ENCODE data around the gene LIN7A.

Gene LIN7A

GRCh38 chr12:80763874-80764273 is 173.9 kb downstream of the LIN7A start:
- Histone ChIP-seq H3K27me3 (ENCODE audit: insufficient read depth, low read length, poor library complexity) (no peaks in the 10 kb centered on the region), H3K79me2 (ENCODE audit: insufficient read depth, low read length) (no peaks in the 10 kb centered on the region), H3K36me3 (ENCODE audit: insufficient read depth, low read length) (no peaks in the 10 kb centered on the region), H3K4me2 (ENCODE audit: insufficient read depth, low read length) (no peak overlapping the region), H3K4me1 (ENCODE audit: insufficient read depth, low read length) (no peaks in the 10 kb centered on the region), H3K9me3 (ENCODE audit: insufficient read depth, low read length, severe bottlenecking) (no peaks in the 10 kb centered on the region), H2AFZ (ENCODE audit: low read depth, low read length) (no peak overlapping the region), H3K27ac (ENCODE audit: low read length) (no peak overlapping the region), H3K9ac (ENCODE audit: low read depth, low read length) (no peak overlapping the region), H3K4me3 (ENCODE audit: low read depth in 1 of 2, low read length in 2 of 2) (no peak overlapping the region), H4K20me1 (ENCODE audit: insufficient read depth, low read length) (no peaks in the 10 kb centered on the region)
- TF ChIP-seq CTCF (IDR thresholded peaks at IDR 0.05; ENCODE audit: borderline replicate concordance, extremely low read depth, low read length, poor library complexity, severe bottlenecking): peak; percentile 54
- no peak for TF ChIP-seq EZH2 (IDR thresholded peaks at IDR 0.05; ENCODE audit: borderline replicate concordance, low read depth, low read length, severe bottlenecking)
- ATAC-seq (ENCODE audit: insufficient read depth, low read depth) (no peak), DNase-seq (peak; percentile 5)

GRCh38 chr12:80761838-80762237 is 175.9 kb downstream of the LIN7A start:
- Histone ChIP-seq H3K9me3 (ENCODE audit: insufficient read depth, low read length, severe bottlenecking) (no peaks in the 10 kb centered on the region), H2AFZ (ENCODE audit: low read depth, low read length) (no peak overlapping the region), H3K4me1 (ENCODE audit: insufficient read depth, low read length) (no peaks in the 10 kb centered on the region), H4K20me1 (ENCODE audit: insufficient read depth, low read length) (no peaks in the 10 kb centered on the region), H3K9ac (ENCODE audit: low read depth, low read length) (no peak overlapping the region), H3K79me2 (ENCODE audit: insufficient read depth, low read length) (no peaks in the 10 kb centered on the region), H3K4me2 (ENCODE audit: insufficient read depth, low read length) (no peak overlapping the region), H3K27ac (ENCODE audit: low read length) (no peak overlapping the region), H3K27me3 (ENCODE audit: insufficient read depth, low read length, poor library complexity) (no peaks in the 10 kb centered on the region), H3K36me3 (ENCODE audit: insufficient read depth, low read length) (no peaks in the 10 kb centered on the region), H3K4me3 (ENCODE audit: low read depth in 1 of 2, low read length in 2 of 2) (no peak overlapping the region)
- DNase-seq (no peak), ATAC-seq (ENCODE audit: insufficient read depth, low read depth) (no peak)
- TF ChIP-seq EZH2 (IDR thresholded peaks at IDR 0.05; ENCODE audit: borderline replicate concordance, low read depth, low read length, severe bottlenecking) (no peak), CTCF (IDR thresholded peaks at IDR 0.05; ENCODE audit: borderline replicate concordance, extremely low read depth, low read length, poor library complexity, severe bottlenecking) (no peak)

GRCh38 chr12:80756875-80757274 is 180.9 kb downstream of the LIN7A start:
- no peak overlapping the region for H2AFZ ChIP-seq (ENCODE audit: low read depth, low read length)
- no peaks in the 10 kb centered on the region for H3K27me3 ChIP-seq (ENCODE audit: insufficient read depth, low read length, poor library complexity)
- no peaks in the 10 kb centered on the region for H3K4me1 ChIP-seq (ENCODE audit: insufficient read depth, low read length)
- no peak overlapping the region for H3K9ac ChIP-seq (ENCODE audit: low read depth, low read length)
- no peaks in the 10 kb centered on the region for H4K20me1 ChIP-seq (ENCODE audit: insufficient read depth, low read length)
- TF ChIP-seq CTCF (IDR thresholded peaks at IDR 0.05; ENCODE audit: borderline replicate concordance, extremely low read depth, low read length, poor library complexity, severe bottlenecking): no peak
- no peak for TF ChIP-seq EZH2 (IDR thresholded peaks at IDR 0.05; ENCODE audit: borderline replicate concordance, low read depth, low read length, severe bottlenecking)
- no peaks in the 10 kb centered on the region for H3K9me3 ChIP-seq (ENCODE audit: insufficient read depth, low read length, severe bottlenecking)
- H3K27ac ChIP-seq (ENCODE audit: low read length): no peak overlapping the region
- H3K4me2 ChIP-seq (ENCODE audit: insufficient read depth, low read length): no peak overlapping the region
- no peak for ATAC-seq (ENCODE audit: insufficient read depth, low read depth)
- no peaks in the 10 kb centered on the region for H3K79me2 ChIP-seq (ENCODE audit: insufficient read depth, low read length)
- H3K36me3 ChIP-seq (ENCODE audit: insufficient read depth, low read length): no peaks in the 10 kb centered on the region
- H3K4me3 ChIP-seq (ENCODE audit: low read depth in 1 of 2, low read length in 2 of 2): no peak overlapping the region
- no peak for DNase-seq

- no peak overlapping the region for H2AFZ ChIP-seq (ENCODE audit: low read depth, low read length)
- no peak for DNase-seq
- no peaks in the 10 kb centered on the region for H3K9me3 ChIP-seq (ENCODE audit: insufficient read depth, low read length, severe bottlenecking)
- H4K20me1 ChIP-seq (ENCODE audit: insufficient read depth, low read length): no peaks in the 10 kb centered on the region
- no peaks in the 10 kb centered on the region for H3K4me1 ChIP-seq (ENCODE audit: insufficient read depth, low read length)
- no peak for TF ChIP-seq CTCF (IDR thresholded peaks at IDR 0.05; ENCODE audit: borderline replicate concordance, extremely low read depth, low read length, poor library complexity, severe bottlenecking)
- no peak for TF ChIP-seq EZH2 (IDR thresholded peaks at IDR 0.05; ENCODE audit: borderline replicate concordance, low read depth, low read length, severe bottlenecking)
- no peak overlapping the region for H3K4me2 ChIP-seq (ENCODE audit: insufficient read depth, low read length)
- H3K79me2 ChIP-seq (ENCODE audit: insufficient read depth, low read length): no peaks in the 10 kb centered on the region
- ATAC-seq (ENCODE audit: insufficient read depth, low read depth): no peak
- no peak overlapping the region for H3K27ac ChIP-seq (ENCODE audit: low read length)
- no peaks in the 10 kb centered on the region for H3K36me3 ChIP-seq (ENCODE audit: insufficient read depth, low read length)
- no peak overlapping the region for H3K4me3 ChIP-seq (ENCODE audit: low read depth in 1 of 2, low read length in 2 of 2)
- no peak overlapping the region for H3K9ac ChIP-seq (ENCODE audit: low read depth, low read length)
- no peaks in the 10 kb centered on the region for H3K27me3 ChIP-seq (ENCODE audit: insufficient read depth, low read length, poor library complexity)
These were observed 183.5 kb downstream of the LIN7A start for GRCh38 chr12:80754274-80754673.
